ENCODE results near the gene PRDX5.

GRCh38 chr11:64295760-64296159 is 22.2 kb upstream of the PRDX5 start:
- TF ChIP-seq EZH2 (IDR thresholded peaks at IDR 0.05; ENCODE audit: insufficient read depth, poor library complexity, severe bottlenecking) (no peak), EZH2phosphoT487 (IDR thresholded peaks at IDR 0.05; ENCODE audit: insufficient read depth, low read depth) (no peak)

All from GM23248 (cell line).